ENCODE measurements around the gene ATP5F1E. TPM values are rescaled to one million over a fixed set of nuclear protein-coding genes. Genes with fewer than 3 reads are reported as not detected.

The ATP5F1E gene
- total RNA-seq, 1 donor from 2014 or later: 53.5 TPM

- H3K9me3 Mint-ChIP-seq (ENCODE audit: unreplicated experiment): no peaks in the 10 kb centered on the region
- peaks cover 8% of the 10 kb centered on the region for H3K4me1 Mint-ChIP-seq (ENCODE audit: low read depth, unreplicated experiment)
- peak; percentile 4 for DNase-seq
- peaks cover 2% of the 10 kb centered on the region for H3K27me3 Mint-ChIP-seq (ENCODE audit: unreplicated experiment)
- no peaks in the 10 kb centered on the region for H3K36me3 Mint-ChIP-seq (ENCODE audit: unreplicated experiment)
- H3K27ac Mint-ChIP-seq (ENCODE audit: unreplicated experiment): no peak overlapping the region
- no peak for TF ChIP-seq CTCF (IDR thresholded peaks at IDR 0.05; ENCODE audit: partially characterized antibody, unreplicated experiment)
- H3K4me3 Mint-ChIP-seq (ENCODE audit: unreplicated experiment): no peak overlapping the region
Observed at GRCh38 chr20:59017493-59018231, 14.5 kb downstream of the ATP5F1E start.

- Mint-ChIP-seq H3K36me3 (ENCODE audit: unreplicated experiment) (no peaks in the 10 kb centered on the region), H3K4me1 (ENCODE audit: low read depth, unreplicated experiment) (peaks cover 8% of the 10 kb centered on the region), H3K4me3 (ENCODE audit: unreplicated experiment) (no peak overlapping the region), H3K9me3 (ENCODE audit: unreplicated experiment) (no peaks in the 10 kb centered on the region), H3K27me3 (ENCODE audit: unreplicated experiment) (peaks cover 2% of the 10 kb centered on the region), H3K27ac (ENCODE audit: unreplicated experiment) (no peak overlapping the region)
- no peak for TF ChIP-seq CTCF (IDR thresholded peaks at IDR 0.05; ENCODE audit: partially characterized antibody, unreplicated experiment)
- peak; percentile 5 for DNase-seq
Observed at GRCh38 chr20:59016795-59017492, 15.2 kb downstream of the ATP5F1E start.

- no peak for TF ChIP-seq CTCF (IDR thresholded peaks at IDR 0.05; ENCODE audit: partially characterized antibody, unreplicated experiment)
- DNase-seq: peak; percentile 14
- no peaks in the 10 kb centered on the region for H3K9me3 Mint-ChIP-seq (ENCODE audit: unreplicated experiment)
- peaks cover 8% of the 10 kb centered on the region for H3K4me1 Mint-ChIP-seq (ENCODE audit: low read depth, unreplicated experiment)
- no peak overlapping the region for H3K4me3 Mint-ChIP-seq (ENCODE audit: unreplicated experiment)
- H3K36me3 Mint-ChIP-seq (ENCODE audit: unreplicated experiment): no peaks in the 10 kb centered on the region
- H3K27me3 Mint-ChIP-seq (ENCODE audit: unreplicated experiment): peaks cover 4% of the 10 kb centered on the region
- H3K27ac Mint-ChIP-seq (ENCODE audit: unreplicated experiment): no peak overlapping the region
Observed at GRCh38 chr20:59015812-59016711, 16.1 kb downstream of the ATP5F1E start.

- Mint-ChIP-seq H3K9me3 (ENCODE audit: unreplicated experiment) (no peaks in the 10 kb centered on the region), H3K4me3 (ENCODE audit: unreplicated experiment) (no peak overlapping the region), H3K27me3 (ENCODE audit: unreplicated experiment) (peaks cover 4% of the 10 kb centered on the region), H3K4me1 (ENCODE audit: low read depth, unreplicated experiment) (peaks cover 8% of the 10 kb centered on the region), H3K36me3 (ENCODE audit: unreplicated experiment) (no peaks in the 10 kb centered on the region), H3K27ac (ENCODE audit: unreplicated experiment) (no peak overlapping the region)
- no peak for TF ChIP-seq CTCF (IDR thresholded peaks at IDR 0.05; ENCODE audit: partially characterized antibody, unreplicated experiment)
- DNase-seq: peak; percentile 7
Observed at GRCh38 chr20:59015411-59015810, 16.7 kb downstream of the ATP5F1E start.
